K562 (cell line): ENCODE data around the gene ARL13B. TPM values are rescaled to one million over a fixed set of nuclear protein-coding genes. Genes with fewer than 3 reads are reported as not detected.

ENCODE experiments used
- ATAC-seq: fragments of 200-7000 bp; cut with Tn5 transposase; 3 replicates; pipeline ENCODE4 v1.9.1; 2020; ENCODE audit warnings: moderate library complexity
- BruUV-seq: library from RNA; stranded (reverse); fragments of 400-500 nt; replicated peaks from 2 replicates; lab custom pipeline; 2021; lab: Mats Ljungman, UMichigan
- CTCF ChIA-PET: fragments of 300-600 bp; formaldehyde crosslinking; extraction: SDS; loops from one replicate; lab custom pipeline; 2021; ENCODE audit warnings: low intra/inter-chr PET ratio; lab: Yijun Ruan, JAX
- POLR2A ChIA-PET: fragments of 300-600, 350-650 bp; sonication (Branson Sonifier 250); formaldehyde crosslinking; extraction: SDS; loops from one replicate; lab custom pipeline; 2021; ENCODE audit warnings: antibody characterized with exemption, inconsistent platforms; lab: Yijun Ruan, JAX
- DNase-seq, 4 experiments: peaks; one replicate each; pipeline versions ENCODE4 v3.0.0 to v3.0.0-alpha.2; 2011 to 2018; ENCODE audit warnings: low spot score in 3 of 4, mixed read lengths in 3 of 4; ENCODE audit errors: extremely low read depth in 1 of 4
- FAIRE-seq: peaks from 2 replicates; lab custom pipeline; 2011; peaks lifted over from hg19 to GRCh38; lab: Jason Lieb, UNC
- H2AFZ ChIP-seq: 2 replicates; pipeline ENCODE4 v1.6.0; 2011; ENCODE audit warnings: low read depth, low read length, control low read depth, inconsistent platforms
- H3K27ac ChIP-seq: fragments of 200-600 bp; 3 replicates; pipeline ENCODE4 v1.8.0; 2011; ENCODE audit warnings: low read depth, mild to moderate bottlenecking, control low read depth, inconsistent platforms, low read length, moderate library complexity, mixed read lengths; ENCODE audit errors: extremely low read depth
- H3K27me3 ChIP-seq, 2 experiments: fragments of 300-600 bp in 1 of 2; 2 replicates in 1 of 2; 3 replicates in 1 of 2; pipeline versions ENCODE4 v1.6.0 to v1.8.0; 2011; ENCODE audit warnings: inconsistent platforms in 2 of 2, low read length in 2 of 2, mild to moderate bottlenecking in 1 of 2, mixed read lengths in 1 of 2, moderate library complexity in 1 of 2; ENCODE audit not compliant: control insufficient read depth in 2 of 2, insufficient read depth in 2 of 2
- H3K36me3 ChIP-seq: fragments of 300-600 bp; 3 replicates; pipeline ENCODE4 v1.8.0; 2011; ENCODE audit warnings: mild to moderate bottlenecking, low read length, inconsistent platforms; ENCODE audit not compliant: control insufficient read depth, insufficient read depth
- H3K4me1 ChIP-seq, 2 experiments: fragments of 200-600 bp in 1 of 2; replicated peaks in 1 of 2; 2 replicates in 1 of 2; 3 replicates in 1 of 2; pipeline versions ENCODE4 v1.5.1 to v1.8.0; 2011; ENCODE audit warnings: inconsistent platforms in 2 of 2, low read length in 2 of 2, mild to moderate bottlenecking in 1 of 2, mixed read lengths in 1 of 2, moderate library complexity in 1 of 2; ENCODE audit not compliant: control insufficient read depth in 2 of 2, insufficient read depth in 2 of 2
- H3K4me2 ChIP-seq: 2 replicates; pipeline ENCODE4 v1.6.1; 2011; ENCODE audit warnings: low read length, control low read depth, inconsistent platforms, mixed read lengths; ENCODE audit not compliant: insufficient read depth
- H3K4me3 ChIP-seq: fragments of 200-600 bp; sonication (generic), shearing (Covaris generic); 2 replicates; pipeline ENCODE4 v1.5.1; 2016; ENCODE audit warnings: control low read depth, inconsistent platforms
- H3K79me2 ChIP-seq: fragments of 200-600 bp; 3 replicates; pipeline ENCODE4 v1.8.0; 2011; ENCODE audit warnings: low read length, inconsistent platforms; ENCODE audit not compliant: control insufficient read depth, insufficient read depth
- H3K9ac ChIP-seq, 2 experiments: 2 replicates each; pipeline versions ENCODE4 v1.6.0 to v1.6.1; 2011; ENCODE audit warnings: low read depth in 2 of 2, low read length in 2 of 2, control low read depth in 1 of 2, inconsistent platforms in 1 of 2, mild to moderate bottlenecking in 1 of 2, mixed read lengths in 1 of 2; ENCODE audit not compliant: insufficient read depth in 1 of 2
- H3K9me1 ChIP-seq: one replicate; pipeline ENCODE4 v1.6.0; 2011; ENCODE audit warnings: inconsistent platforms, mild to moderate bottlenecking, low read length, moderate library complexity; ENCODE audit not compliant: control insufficient read depth, insufficient read depth
- H3K9me3 ChIP-seq: replicated peaks from 2 replicates; pipeline ENCODE4 v1.5.1; 2011; ENCODE audit warnings: low read depth, low read length, inconsistent platforms; ENCODE audit not compliant: control insufficient read depth, insufficient read depth
- H4K20me1 ChIP-seq: replicated peaks from 2 replicates; pipeline ENCODE4 v1.6.1; 2011; ENCODE audit warnings: low read length, inconsistent platforms, mixed read lengths; ENCODE audit not compliant: control insufficient read depth, insufficient read depth
- ADNP ChIP-seq: fragments of 200-800 bp; sonication (Bioruptor generic); IDR thresholded peaks from 2 replicates; pipeline ENCODE4 v1.6.1; 2016; ENCODE audit warnings: missing genetic modification characterization, missing compliant biosample characterization
- BACH1 ChIP-seq: fragments of 200-800 bp; sonication (Bioruptor generic); IDR thresholded peaks from 2 replicates; pipeline ENCODE4 v1.6.1; 2016; ENCODE audit warnings: missing genetic modification characterization, missing compliant biosample characterization
- CBX3 ChIP-seq, 2 experiments: IDR thresholded peaks; 1 replicate in 1 of 2; 2 replicates in 1 of 2; pipeline ENCODE4 v1.6.1; 2012; ENCODE audit warnings: inconsistent platforms in 2 of 2, low read length in 2 of 2, borderline replicate concordance in 1 of 2, control low read depth in 1 of 2
- CHD4 ChIP-seq: fragments of 200-600 bp; sonication (generic); IDR thresholded peaks from 3 replicates; pipeline ENCODE4 v1.6.1; 2012; ENCODE audit warnings: low read depth, mild to moderate bottlenecking, mixed read lengths, low read length, inconsistent platforms; ENCODE audit not compliant: insufficient read depth, insufficient replicate concordance, poor library complexity, severe bottlenecking
- FIP1L1 ChIP-seq: fragments of 200-400 bp; formaldehyde crosslinking; IDR thresholded peaks from 2 replicates; pipeline ENCODE4 v1.6.1; 2018; ENCODE audit warnings: mild to moderate bottlenecking, low read depth, low read length; ENCODE audit not compliant: poor library complexity, severe bottlenecking
- GABPB1 ChIP-seq: sonication (generic); formaldehyde crosslinking; IDR thresholded peaks from 2 replicates; pipeline ENCODE4 v1.8.0; 2022; ENCODE audit warnings: mild to moderate bottlenecking, missing genetic modification reagents
- JUN ChIP-seq, 2 experiments: sonication (generic) in 1 of 2; formaldehyde crosslinking in 1 of 2; IDR thresholded peaks; 2 replicates each; pipeline versions ENCODE4 v1.6.1 to v1.8.0; 2012 to 2022; ENCODE audit warnings: borderline replicate concordance in 2 of 2, mild to moderate bottlenecking in 2 of 2, improper control_type of control experiment in 1 of 2, low read depth in 1 of 2, low read length in 1 of 2, missing genetic modification reagents in 1 of 2
- KDM4B ChIP-seq, 2 experiments: fragments of 450-650 bp in 1 of 2; sonication (generic) in 1 of 2; IDR thresholded peaks; 2 replicates each; pipeline ENCODE4 v1.6.1; 2016 to 2017; ENCODE audit warnings: borderline replicate concordance in 2 of 2, antibody characterized with exemption in 1 of 2, low read depth in 1 of 2, mild to moderate bottlenecking in 1 of 2
- RCOR1 ChIP-seq, 2 experiments: IDR thresholded peaks; 2 replicates each; pipeline ENCODE4 v1.6.1; 2012; ENCODE audit warnings: low read depth in 2 of 2, low read length in 2 of 2, borderline replicate concordance in 1 of 2, improper control_type of control experiment in 1 of 2
- TAF1 ChIP-seq: IDR thresholded peaks from 2 replicates; pipeline ENCODE4 v1.6.1; 2011; ENCODE audit warnings: mild to moderate bottlenecking, low read length, moderate library complexity; ENCODE audit not compliant: insufficient read depth, control insufficient read depth, severe bottlenecking; ENCODE audit errors: extremely low read depth
- U2AF2 ChIP-seq: fragments of 200-400 bp; formaldehyde crosslinking; optimal IDR thresholded peaks from 2 replicates; pipeline ENCODE3; 2017; ENCODE audit warnings: low read depth, mild to moderate bottlenecking, low read length
- YBX1 ChIP-seq: fragments of 450-650 bp; IDR thresholded peaks from 2 replicates; pipeline ENCODE4 v1.7.1; 2016; ENCODE audit warnings: mild to moderate bottlenecking
- ZNF175 ChIP-seq: fragments of 200-800 bp; sonication (Bioruptor generic); IDR thresholded peaks from 2 replicates; pipeline ENCODE4 v1.6.1; 2016; ENCODE audit warnings: low read depth, mild to moderate bottlenecking, missing genetic modification characterization, missing compliant biosample characterization
- WGBS: fragments of 100-300 bp; shearing (Covaris generic); methylation state at CpG from one replicate; pipeline ENCODE4 v1.1.6; 2016; ENCODE audit warnings: low coverage, mixed read lengths; ENCODE audit not compliant: insufficient coverage; ENCODE audit errors: missing lambda C conversion rate; 5-methylcytosine and 5-hydroxymethylcytosine counted together
- in situ Hi-C: fragments of 300-500 bp; cut with MboI; formaldehyde crosslinking; loops from 4 replicates; pipeline ENCODE4 v1.15.0; 2018; ENCODE audit warnings: inconsistent platforms, mixed read lengths
- intact Hi-C: fragments of 100-400 bp; cut with micrococcal nuclease; formaldehyde crosslinking; loops from 2 replicates; pipeline ENCODE4 v1.14.2; 2022
- polyA plus RNA-seq, 8 experiments: library from polyadenylated mRNA; depleted of rRNA in 4 of 8; stranded (reverse) in 5 of 8; unstranded in 3 of 8; fragments of >200 nt; fragmentation: Nextera tagmentation in 2 of 8; fragmentation: Illumina TruSeq in 1 of 8; extraction: Ambion mirVana in 2 of 8; extraction: Trizol in 1 of 8; gene quantifications; 2 replicates each; pipeline versions ENCODE4 v1.2.1 to v1.2.3, GENCODE V29; 2011 to 2014; ENCODE audit warnings: inconsistent platforms in 1 of 8, missing spikeins in 1 of 8
- total RNA-seq, 7 experiments: library from RNA; depleted of rRNA in 6 of 7; stranded (reverse); fragments of >200 nt in 6 of 7; fragmentation: Illumina TruSeq in 2 of 7; extraction: Trizol in 2 of 7; gene quantifications; 2 replicates each; pipeline versions ENCODE4 v1.2.1 to v1.2.3, GENCODE V29; 2011 to 2021; ENCODE audit warnings: low replicate concordance in 1 of 7
- TF ChIP-seq, protein P1 (sequence below): fragments of 250-450 bp; sonication (Bioruptor Pico); IDR thresholded peaks from 2 replicates; pipeline ENCODE4 v1.6.1; 2021; ENCODE audit warnings: mild to moderate bottlenecking
- TF ChIP-seq, protein P2 (sequence below): fragments of 150-350 bp; conservative IDR thresholded peaks from 2 replicates; pipeline ENCODE4 v1.6.1; 2014; ENCODE audit warnings: low read length

The ARL13B gene
- total and polyA plus RNA-seq, 9 of the 15 experiments (the other 6 are each of a cell fraction or from before 2014, with no cell fraction given): 4.1 to 16.9 (median 12.2) TPM

DNA sequence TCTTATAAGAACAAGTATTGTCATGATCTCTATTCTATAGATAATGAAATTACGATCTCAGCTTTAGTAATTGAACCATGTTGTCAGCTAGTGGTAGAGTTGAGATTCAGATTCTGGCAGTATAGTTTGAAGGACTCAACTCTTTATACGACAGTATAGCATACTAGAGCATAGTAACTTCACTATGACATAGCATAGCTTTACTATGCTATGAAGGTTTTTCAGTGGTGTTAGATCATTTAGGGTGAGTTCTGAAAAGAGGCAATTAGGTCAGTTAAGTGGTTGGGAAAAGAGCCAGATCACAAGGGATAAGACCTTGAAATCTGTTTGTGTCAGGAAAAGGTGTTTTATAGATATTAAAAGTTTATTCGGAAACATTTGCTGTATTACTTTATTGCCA lies 40.3 kb downstream of the ARL13B start (continued):
- TF ChIP-seq BACH1 (tag): no peak
- TF ChIP-seq CBX3 (IDR thresholded peaks at IDR 0.05; ENCODE audit: borderline replicate concordance in 1 of 2, low read length in 2 of 2): no peak
- TF ChIP-seq YBX1: no peak
- TF ChIP-seq TAF1: no peak
- TF ChIP-seq U2AF2: no peak
- TF ChIP-seq, protein P1, sequence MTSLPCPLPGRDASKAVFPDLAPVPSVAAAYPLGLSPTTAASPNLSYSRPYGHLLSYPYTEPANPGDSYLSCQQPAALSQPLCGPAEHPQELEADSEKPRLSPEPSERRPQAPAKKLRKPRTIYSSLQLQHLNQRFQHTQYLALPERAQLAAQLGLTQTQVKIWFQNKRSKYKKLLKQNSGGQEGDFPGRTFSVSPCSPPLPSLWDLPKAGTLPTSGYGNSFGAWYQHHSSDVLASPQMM (CRISPR knock-in tag): no peak

GRCh38 chr3:94024385-94024784 lies 44.4 kb downstream of the ARL13B start:
- no peak overlapping the region for H3K4me3 ChIP-seq
- H3K4me1 ChIP-seq: no peaks in the 10 kb centered on the region
- FAIRE-seq (no peak), DNase-seq (no peak), ATAC-seq (no peak)
- no peaks in the 10 kb centered on the region for H3K9me1 ChIP-seq
- peaks cover 2% of the 10 kb centered on the region; the same call in 1 of the 3 replicates for H3K36me3 ChIP-seq
- 82% methylated on average over 2 of the region's 3 CpGs for WGBS
- TF ChIP-seq ADNP (no peak), RCOR1 (IDR thresholded peaks at IDR 0.05; ENCODE audit: borderline replicate concordance in 1 of 2, low read depth in 2 of 2, low read length in 2 of 2) (no peak), JUN (IDR thresholded peaks at IDR 0.05; ENCODE audit: borderline replicate concordance, low read depth, low read length) (no peak), JUN (CRISPR knock-in tag; IDR thresholded peaks at IDR 0.05; ENCODE audit: borderline replicate concordance) (no peak), GABPB1 (CRISPR knock-in tag) (no peak), CHD4 (no peak), FIP1L1 (no peak), ZNF175 (CRISPR knock-in tag) (no peak), KDM4B (IDR thresholded peaks at IDR 0.05; ENCODE audit: borderline replicate concordance in 2 of 2, low read depth in 1 of 2) (no peak)
- TF ChIP-seq, protein P2, sequence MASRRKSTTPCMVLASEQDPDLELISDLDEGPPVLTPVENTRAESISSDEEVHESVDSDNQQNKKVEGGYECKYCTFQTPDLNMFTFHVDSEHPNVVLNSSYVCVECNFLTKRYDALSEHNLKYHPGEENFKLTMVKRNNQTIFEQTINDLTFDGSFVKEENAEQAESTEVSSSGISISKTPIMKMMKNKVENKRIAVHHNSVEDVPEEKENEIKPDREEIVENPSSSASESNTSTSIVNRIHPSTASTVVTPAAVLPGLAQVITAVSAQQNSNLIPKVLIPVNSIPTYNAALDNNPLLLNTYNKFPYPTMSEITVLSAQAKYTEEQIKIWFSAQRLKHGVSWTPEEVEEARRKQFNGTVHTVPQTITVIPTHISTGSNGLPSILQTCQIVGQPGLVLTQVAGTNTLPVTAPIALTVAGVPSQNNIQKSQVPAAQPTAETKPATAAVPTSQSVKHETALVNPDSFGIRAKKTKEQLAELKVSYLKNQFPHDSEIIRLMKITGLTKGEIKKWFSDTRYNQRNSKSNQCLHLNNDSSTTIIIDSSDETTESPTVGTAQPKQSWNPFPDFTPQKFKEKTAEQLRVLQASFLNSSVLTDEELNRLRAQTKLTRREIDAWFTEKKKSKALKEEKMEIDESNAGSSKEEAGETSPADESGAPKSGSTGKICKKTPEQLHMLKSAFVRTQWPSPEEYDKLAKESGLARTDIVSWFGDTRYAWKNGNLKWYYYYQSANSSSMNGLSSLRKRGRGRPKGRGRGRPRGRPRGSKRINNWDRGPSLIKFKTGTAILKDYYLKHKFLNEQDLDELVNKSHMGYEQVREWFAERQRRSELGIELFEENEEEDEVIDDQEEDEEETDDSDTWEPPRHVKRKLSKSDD: no peak
- H3K9ac ChIP-seq: no peak overlapping the region
- no peak overlapping the region for H3K4me2 ChIP-seq
- no peak overlapping the region for H2AFZ ChIP-seq
- in situ Hi-C loops: no loop called here
- no peak overlapping the region for H3K27ac ChIP-seq
- POLR2A ChIA-PET: no interaction called here
- H3K9me3 ChIP-seq: no peaks in the 10 kb centered on the region
- intact Hi-C loops: no loop called here
- H3K27me3 ChIP-seq: no peaks in the 10 kb centered on the region
- CTCF ChIA-PET: no interaction called here
- H3K79me2 ChIP-seq: no peaks in the 10 kb centered on the region
- BruUV-seq: no TSS peak
- H4K20me1 ChIP-seq: no peaks in the 10 kb centered on the region
